Measurements from ENCODE around the gene TNFAIP3. TPM values are rescaled to one million over a fixed set of nuclear protein-coding genes. Genes with fewer than 3 reads are reported as not detected.
A peak's percentile ranks its signal among the peaks of the same experiment; 100 is the strongest.

The TNFAIP3 gene
- total RNA-seq, 1 donor from 2014 or later = 44.6 TPM

- peak overlapping the region; percentile 28 for H3K27ac ChIP-seq
- H3K4me3 ChIP-seq = peak overlapping the region; percentile 92
- H3K9me3 ChIP-seq = no peaks in the 10 kb centered on the region
- H3K4me1 ChIP-seq = peaks cover 73% of the 10 kb centered on the region
- H3K27me3 ChIP-seq (ENCODE audit: low read depth) = no peaks in the 10 kb centered on the region
- no peak for ATAC-seq
- DNase-seq = no peak
- H3K36me3 ChIP-seq = peaks cover 14% of the 10 kb centered on the region
- TF ChIP-seq, protein P1, sequence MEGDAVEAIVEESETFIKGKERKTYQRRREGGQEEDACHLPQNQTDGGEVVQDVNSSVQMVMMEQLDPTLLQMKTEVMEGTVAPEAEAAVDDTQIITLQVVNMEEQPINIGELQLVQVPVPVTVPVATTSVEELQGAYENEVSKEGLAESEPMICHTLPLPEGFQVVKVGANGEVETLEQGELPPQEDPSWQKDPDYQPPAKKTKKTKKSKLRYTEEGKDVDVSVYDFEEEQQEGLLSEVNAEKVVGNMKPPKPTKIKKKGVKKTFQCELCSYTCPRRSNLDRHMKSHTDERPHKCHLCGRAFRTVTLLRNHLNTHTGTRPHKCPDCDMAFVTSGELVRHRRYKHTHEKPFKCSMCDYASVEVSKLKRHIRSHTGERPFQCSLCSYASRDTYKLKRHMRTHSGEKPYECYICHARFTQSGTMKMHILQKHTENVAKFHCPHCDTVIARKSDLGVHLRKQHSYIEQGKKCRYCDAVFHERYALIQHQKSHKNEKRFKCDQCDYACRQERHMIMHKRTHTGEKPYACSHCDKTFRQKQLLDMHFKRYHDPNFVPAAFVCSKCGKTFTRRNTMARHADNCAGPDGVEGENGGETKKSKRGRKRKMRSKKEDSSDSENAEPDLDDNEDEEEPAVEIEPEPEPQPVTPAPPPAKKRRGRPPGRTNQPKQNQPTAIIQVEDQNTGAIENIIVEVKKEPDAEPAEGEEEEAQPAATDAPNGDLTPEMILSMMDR (IDR thresholded peaks at IDR 0.05) = no peak
- intact Hi-C loops (cut with DNase I) = loop anchor here (10.0 kb wide), 1 partner anchor 155 kb away; no protein-coding TSS in a partner anchor
Measured at GRCh38 chr6:137869549-137870307, 2.7 kb downstream of the TNFAIP3 start.

GRCh38 chr6:137870308-137870644 is 3.2 kb downstream of the TNFAIP3 start:
- DNase-seq (no peak), ATAC-seq (no peak)
- peak overlapping the region; percentile 28 for H3K27ac ChIP-seq
- TF ChIP-seq, protein P1 (IDR thresholded peaks at IDR 0.05) = no peak
- no peaks in the 10 kb centered on the region for H3K27me3 ChIP-seq (ENCODE audit: low read depth)
- intact Hi-C loops (cut with DNase I) = no loop called here
- H3K4me3 ChIP-seq = peak overlapping the region; percentile 92
- H3K36me3 ChIP-seq = peaks cover 19% of the 10 kb centered on the region
- H3K4me1 ChIP-seq = peaks cover 77% of the 10 kb centered on the region
- no peaks in the 10 kb centered on the region for H3K9me3 ChIP-seq

- H3K36me3 ChIP-seq = peaks cover 24% of the 10 kb centered on the region
- ATAC-seq = no peak
- peaks cover 77% of the 10 kb centered on the region for H3K4me1 ChIP-seq
- TF ChIP-seq, protein P1 (IDR thresholded peaks at IDR 0.05) = no peak
- peak overlapping the region; percentile 92 for H3K4me3 ChIP-seq
- H3K27me3 ChIP-seq (ENCODE audit: low read depth) = no peaks in the 10 kb centered on the region
- intact Hi-C loops (cut with DNase I) = no loop called here
- no peaks in the 10 kb centered on the region for H3K9me3 ChIP-seq
- DNase-seq = no peak
- peak overlapping the region; percentile 50 for H3K27ac ChIP-seq
Measured at GRCh38 chr6:137870744-137871247, 3.7 kb downstream of the TNFAIP3 start.

DNA sequence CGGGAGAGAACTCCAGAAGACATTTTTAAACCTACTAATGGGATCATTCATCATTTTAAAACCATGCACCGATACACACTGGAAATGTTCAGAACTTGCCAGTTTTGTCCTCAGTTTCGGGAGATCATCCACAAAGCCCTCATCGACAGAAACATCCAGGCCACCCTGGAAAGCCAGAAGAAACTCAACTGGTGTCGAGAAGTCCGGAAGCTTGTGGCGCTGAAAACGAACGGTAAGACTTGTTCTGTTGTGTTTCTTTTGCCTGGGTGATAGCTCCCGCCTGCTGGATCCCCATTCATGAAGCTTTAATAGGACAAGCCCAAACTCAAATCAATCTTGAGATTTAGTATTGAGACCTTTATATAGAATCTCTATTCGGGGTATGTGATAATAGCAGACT is 4.2 kb downstream of the TNFAIP3 start:
- no peak for ATAC-seq
- Histone ChIP-seq H3K36me3 (peaks cover 29% of the 10 kb centered on the region), H3K27ac (peak overlapping the region; percentile 50), H3K9me3 (no peaks in the 10 kb centered on the region), H3K27me3 (ENCODE audit: low read depth) (no peaks in the 10 kb centered on the region), H3K4me3 (peak overlapping the region; percentile 92), H3K4me1 (peaks cover 72% of the 10 kb centered on the region)
- no peak for DNase-seq
- intact Hi-C loops (cut with DNase I) = no loop called here
- TF ChIP-seq, protein P1 (IDR thresholded peaks at IDR 0.05) = no peak

GRCh38 chr6:137871831-137872454 is 4.9 kb downstream of the TNFAIP3 start:
- TF ChIP-seq, protein P1 (IDR thresholded peaks at IDR 0.05) = no peak
- intact Hi-C loops (cut with DNase I) = no loop called here
- Histone ChIP-seq H3K27me3 (ENCODE audit: low read depth) (no peaks in the 10 kb centered on the region), H3K36me3 (peaks cover 36% of the 10 kb centered on the region), H3K4me3 (peak overlapping the region; percentile 92), H3K9me3 (no peaks in the 10 kb centered on the region), H3K4me1 (peaks cover 69% of the 10 kb centered on the region), H3K27ac (peak overlapping the region; percentile 25)
- no peak for DNase-seq
- ATAC-seq = no peak

Data from lower lobe of right lung (tissue), 2 donors.